Epithelial cell of proximal tubule (primary cell): Measurements from ENCODE around the gene TBX10. TPM values are rescaled to one million over a fixed set of nuclear protein-coding genes. Genes with fewer than 3 reads are reported as not detected.

ENCODE experiments used
- DNase-seq: peaks from one replicate; pipeline ENCODE4 v3.0.0-alpha.2; 2011; ENCODE audit warnings: low read depth
- H3K4me3 ChIP-seq: 2 replicates; pipeline ENCODE4 v1.5.1; 2011; ENCODE audit warnings: low read depth, mild to moderate bottlenecking, low read length
- CTCF ChIP-seq: conservative IDR thresholded peaks from 2 replicates; pipeline ENCODE4 v1.5.1; 2012; ENCODE audit warnings: low read depth, mild to moderate bottlenecking, low read length
- total RNA-seq: library from RNA; depleted of rRNA; stranded (reverse); fragments of >200 nt; gene quantifications from 2 replicates; pipeline ENCODE4 v1.2.3, GENCODE V29; 2015

The TBX10 gene
- total RNA-seq, 1 donor from 2014 or later, result not detected

DNA sequence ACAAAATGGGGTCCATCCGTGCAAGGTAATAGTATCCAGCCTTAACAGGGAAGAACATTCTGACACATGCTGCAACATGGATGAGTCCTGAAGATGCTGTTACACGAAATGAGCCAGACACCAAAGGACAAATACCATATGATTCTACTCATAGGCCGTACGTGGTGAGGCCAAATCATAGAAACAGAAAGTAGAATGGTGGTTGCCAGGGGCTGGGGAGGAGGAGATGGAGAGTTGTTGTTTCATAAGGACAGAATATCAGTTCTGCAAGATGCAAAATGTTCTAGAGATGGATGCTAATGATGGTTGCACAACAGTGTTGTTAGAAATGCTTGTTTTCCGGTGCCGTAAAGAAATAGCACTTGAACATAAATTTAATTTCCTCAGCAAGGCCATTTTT is 2.6 kb downstream of the TBX10 start:
- no peak overlapping the region for H3K4me3 ChIP-seq
- TF ChIP-seq CTCF, result no peak
- DNase-seq, result no peak

DNA sequence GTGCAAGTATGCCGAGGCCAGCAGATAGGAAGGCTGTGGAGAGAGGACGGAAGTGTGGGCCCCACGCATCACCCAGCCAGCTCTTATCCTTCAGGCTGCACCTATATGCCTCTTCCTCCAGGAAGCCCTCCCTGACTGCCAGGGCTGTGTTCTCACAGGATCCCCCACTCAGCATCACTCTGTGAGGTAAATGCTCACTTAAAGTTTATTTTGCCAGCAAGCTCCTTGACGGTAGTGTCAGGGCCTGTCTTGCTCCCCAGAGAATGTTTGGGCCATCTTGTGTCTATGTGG is 4.4 kb downstream of the TBX10 start:
- no peak overlapping the region for H3K4me3 ChIP-seq
- no peak for TF ChIP-seq CTCF
- DNase-seq, result no peak

GRCh38 chr11:67634366-67635230 is 5.0 kb downstream of the TBX10 start:
- no peak for DNase-seq
- TF ChIP-seq CTCF, result no peak
- no peak overlapping the region for H3K4me3 ChIP-seq

GRCh38 chr11:67633758-67634365 is 5.7 kb downstream of the TBX10 start:
- TF ChIP-seq CTCF, result no peak
- H3K4me3 ChIP-seq, result no peak overlapping the region
- no peak for DNase-seq

- H3K4me3 ChIP-seq, result no peak overlapping the region
- TF ChIP-seq CTCF, result no peak
Observed at GRCh38 chr11:67632982-67633755, 6.4 kb downstream of the TBX10 start.

DNA sequence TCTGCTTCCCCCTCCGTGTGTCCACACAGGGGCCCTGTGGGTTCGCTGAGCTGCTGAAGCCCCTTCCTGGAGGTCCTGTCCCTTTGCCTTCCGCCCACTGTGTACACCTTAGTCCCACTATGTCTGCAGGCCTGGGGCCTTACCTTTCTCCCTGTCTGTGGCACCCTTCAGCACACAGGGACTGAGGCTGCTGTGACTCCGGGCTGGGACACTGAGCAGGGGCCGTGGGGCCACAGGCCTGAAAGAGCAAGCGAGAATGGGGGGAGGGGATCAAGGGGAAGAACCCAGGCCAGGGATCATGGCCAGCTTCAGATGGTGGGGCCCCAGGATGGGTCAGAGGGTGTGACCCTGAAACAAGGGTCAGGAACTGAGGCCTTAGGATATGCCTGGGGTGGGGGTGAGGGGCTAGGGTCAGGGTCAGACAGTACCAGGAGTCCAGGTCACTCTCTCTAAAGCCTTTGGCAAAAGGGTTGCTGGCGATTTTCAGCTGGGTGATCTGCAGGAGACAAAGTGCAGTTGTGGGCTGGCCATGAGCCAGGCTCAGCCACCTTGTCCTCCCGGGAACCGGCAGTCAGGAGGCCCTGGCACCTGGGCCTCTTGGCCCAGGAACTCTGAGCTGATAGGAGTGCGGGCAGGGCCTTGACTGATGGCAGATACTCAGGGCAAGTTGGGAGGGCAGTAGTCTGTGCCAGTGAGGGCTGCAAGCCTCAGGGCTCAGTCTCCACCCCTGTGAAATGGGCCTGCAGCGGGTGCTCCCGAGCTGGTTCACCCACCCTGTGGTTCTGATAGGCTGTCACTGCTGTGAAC is 7.2 kb downstream of the TBX10 start:
- DNase-seq, result no peak
- no peak for TF ChIP-seq CTCF
- no peak overlapping the region for H3K4me3 ChIP-seq

More at GRCh38 chr11:67632982-67633755, 6.4 kb downstream of the TBX10 start:
- no peak for DNase-seq
